NCI-H1105 treated with DMSO at 0.1 percent for 48 hours (cell line): ENCODE measurements around the gene FANCE.
"Not testable (repeated sequence)": the region's sequence is repeated elsewhere in the genome, so short reads cannot be mapped to it uniquely, and the experiment has no call there.

Experiments
- DNase-seq: peaks from one replicate; lab custom pipeline; 2025; lab: John Stamatoyannopoulos, UW

FANCE gene

DNA sequence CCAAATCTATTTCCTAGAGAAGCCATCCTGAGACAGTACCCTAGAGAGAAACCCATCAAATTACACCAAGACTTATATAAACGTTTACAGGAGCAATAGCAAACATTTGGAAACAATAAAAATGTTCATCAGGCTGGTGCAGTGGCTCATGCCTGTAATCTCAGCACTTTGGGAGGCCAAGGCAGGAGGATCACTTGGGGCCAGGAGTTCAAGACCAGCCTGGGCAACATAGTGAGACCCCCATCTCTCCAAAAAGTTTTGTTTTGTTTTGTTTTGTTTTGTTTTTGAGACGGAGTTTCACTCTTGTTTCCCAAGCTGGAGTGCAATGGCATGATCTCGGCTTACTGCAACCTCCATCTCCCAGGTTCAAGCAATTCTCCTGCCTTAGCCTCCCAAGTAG lies 19.4 kb upstream of the FANCE start:
- not testable (repeated sequence) for DNase-seq

DNA sequence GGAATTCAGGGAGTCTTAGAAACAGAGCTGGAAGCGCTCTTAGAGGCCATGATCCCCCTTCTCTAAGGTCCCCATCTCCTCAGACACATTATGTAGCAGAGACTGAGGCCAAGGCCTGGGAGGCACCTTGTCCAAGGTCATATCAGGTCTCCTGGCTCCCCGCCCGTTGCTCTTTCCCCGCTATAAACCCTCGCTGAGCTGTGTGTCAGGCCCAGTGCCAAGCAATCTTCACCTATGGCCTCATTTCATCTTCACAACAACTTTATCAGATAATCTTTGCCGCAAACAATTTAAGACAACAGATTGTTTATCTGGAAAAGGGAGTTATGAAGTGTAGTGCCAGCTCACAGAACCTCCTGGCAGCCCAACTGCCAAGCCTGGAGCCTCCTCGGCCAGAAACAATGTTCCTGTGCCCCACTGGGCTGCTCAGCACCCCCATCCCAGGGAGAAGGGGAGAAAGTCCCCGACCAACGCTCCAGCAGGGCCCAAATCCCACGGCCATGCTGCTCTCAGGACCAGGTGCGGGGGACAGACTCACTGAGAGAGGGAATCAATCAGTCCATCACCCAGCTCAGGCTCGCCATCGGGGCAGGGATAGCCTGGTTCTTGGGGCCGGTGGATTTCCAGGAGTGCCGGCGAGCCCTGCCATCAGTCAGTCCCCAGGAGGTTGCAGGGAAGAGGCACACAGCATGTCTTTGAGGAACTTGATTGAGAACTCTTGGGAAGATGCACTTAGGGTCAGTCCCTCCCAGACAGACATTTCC lies 16.9 kb upstream of the FANCE start:
- peak; percentile 38 for DNase-seq

DNA sequence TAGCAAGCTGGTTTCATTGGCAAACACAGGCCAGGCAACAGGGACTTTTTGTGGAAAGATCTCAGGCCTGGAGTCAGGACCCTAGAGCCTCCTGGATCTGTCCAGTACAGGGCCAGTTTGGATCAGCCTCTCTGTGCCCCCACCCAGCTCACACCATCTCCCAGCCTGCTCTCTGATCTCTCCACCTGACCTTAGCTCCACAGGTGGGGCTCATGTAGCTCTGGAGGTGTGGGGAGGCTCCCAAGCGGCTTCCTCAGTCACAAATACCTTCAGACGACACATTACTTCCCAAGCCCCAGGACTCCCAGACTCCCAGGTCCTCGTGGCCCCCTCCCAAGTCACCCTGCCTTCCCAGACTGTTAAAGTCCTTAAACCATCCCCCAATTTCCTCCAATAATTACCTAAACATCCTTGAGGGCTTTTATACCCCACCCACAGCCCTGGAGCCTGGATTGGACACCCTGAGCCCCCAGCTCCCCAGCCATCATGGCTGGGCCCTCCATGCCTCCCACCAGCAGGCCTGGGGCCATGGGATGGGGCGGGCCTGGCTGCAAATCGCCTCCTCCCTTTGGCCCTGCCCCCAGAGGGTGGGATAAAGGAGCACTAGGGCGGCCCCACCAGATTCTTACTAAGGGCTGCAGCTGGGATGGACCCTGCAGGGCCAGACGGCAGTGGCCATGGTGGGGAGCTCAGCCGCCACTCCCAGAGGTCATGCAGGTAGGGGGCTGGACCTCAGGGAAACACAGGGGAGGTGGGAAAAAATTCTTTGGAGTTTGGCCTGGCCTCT lies 15.9 kb upstream of the FANCE start:
- DNase-seq, result no peak

DNA sequence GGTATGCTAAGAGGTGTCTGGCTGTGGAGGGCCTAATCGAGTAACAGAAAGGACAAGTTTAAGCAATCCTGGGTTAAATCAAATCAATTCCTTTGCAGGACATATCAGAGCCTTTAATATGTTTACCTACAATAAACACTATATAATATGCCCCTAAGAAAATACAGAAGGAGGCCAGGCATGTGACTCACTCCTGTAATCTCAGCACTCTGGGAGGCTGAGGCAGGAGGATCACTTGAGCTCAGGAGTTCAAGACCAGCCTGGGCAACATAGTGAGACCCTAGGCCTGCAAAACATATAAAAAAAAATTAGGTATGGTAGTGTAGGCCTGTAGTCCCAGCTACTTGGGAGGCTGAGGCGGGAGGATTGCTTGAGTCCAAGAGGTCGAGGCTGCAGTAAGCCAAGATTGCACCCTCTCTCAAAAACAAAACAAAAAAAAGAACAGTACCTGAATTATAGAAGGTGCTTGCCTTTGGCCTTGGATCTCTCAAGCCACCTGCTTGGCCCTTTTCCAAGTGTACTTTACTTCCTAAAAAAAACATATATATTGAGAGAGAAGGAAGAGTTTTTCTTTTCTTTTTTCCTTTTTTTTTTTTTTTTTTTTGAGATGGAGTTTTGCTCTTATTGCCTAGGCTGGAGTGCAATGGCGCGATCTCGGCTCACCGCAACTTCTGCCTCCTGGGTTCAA lies 13.6 kb upstream of the FANCE start:
- not testable (repeated sequence) for DNase-seq

DNA sequence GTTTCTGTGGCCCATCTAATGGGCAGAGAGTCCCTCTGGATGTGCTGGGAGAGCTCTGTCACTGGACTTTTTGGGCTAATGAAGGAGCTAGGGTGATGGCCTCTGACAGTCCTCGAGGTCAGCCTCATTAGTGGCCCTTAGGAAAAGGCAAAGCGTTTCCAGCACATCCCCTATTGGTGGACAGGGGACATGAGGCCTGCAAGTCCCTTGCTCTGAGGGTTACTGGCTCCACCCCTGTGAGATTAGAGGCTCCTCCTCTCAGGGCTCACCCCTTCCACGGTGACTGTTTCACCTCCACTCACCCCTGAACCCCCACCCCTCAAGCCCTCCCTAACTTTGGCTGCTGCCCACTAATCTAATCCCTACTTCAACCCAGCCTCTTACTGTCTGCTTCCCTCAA lies 12.8 kb upstream of the FANCE start:
- DNase-seq, result no peak

DNA sequence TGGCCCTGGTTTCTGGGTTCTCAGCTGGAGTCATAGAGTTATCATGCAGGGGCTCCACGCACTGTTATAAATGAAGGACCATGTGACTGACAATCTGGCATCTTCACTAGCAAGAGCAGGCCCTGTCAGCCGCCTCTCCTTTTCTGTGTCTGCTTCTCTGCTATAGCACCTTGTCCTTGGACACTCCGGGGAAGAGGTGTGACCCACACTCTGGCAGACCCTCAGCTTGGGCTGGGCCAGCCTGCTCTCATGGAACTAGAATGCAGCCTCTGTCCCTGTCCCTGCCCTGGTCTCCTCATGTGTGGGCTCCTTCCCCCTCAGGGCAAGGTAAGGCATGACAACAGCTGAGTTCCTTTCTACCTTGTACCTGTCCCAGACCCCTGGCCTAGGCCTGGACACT lies 10.9 kb upstream of the FANCE start:
- DNase-seq, result no peak

DNA sequence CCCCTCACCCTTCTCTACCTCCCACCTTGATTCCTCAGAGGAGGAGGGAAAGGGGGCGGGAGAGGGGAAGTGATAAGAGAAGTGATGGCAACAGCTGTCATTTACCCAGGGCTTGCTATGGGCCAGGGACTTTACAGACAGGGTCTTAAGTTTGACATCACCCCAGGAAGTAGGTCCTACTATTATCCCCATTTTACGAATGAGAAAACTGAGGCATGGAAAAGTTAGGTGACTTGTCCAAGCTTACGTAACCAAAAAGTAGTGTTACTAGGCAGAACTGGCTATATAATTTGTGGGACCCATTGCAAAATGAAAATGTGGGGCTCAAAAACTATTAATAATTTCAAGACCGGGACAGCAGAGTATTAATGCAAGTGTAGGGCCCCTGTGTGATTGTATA lies 10.5 kb upstream of the FANCE start:
- no peak for DNase-seq

DNA sequence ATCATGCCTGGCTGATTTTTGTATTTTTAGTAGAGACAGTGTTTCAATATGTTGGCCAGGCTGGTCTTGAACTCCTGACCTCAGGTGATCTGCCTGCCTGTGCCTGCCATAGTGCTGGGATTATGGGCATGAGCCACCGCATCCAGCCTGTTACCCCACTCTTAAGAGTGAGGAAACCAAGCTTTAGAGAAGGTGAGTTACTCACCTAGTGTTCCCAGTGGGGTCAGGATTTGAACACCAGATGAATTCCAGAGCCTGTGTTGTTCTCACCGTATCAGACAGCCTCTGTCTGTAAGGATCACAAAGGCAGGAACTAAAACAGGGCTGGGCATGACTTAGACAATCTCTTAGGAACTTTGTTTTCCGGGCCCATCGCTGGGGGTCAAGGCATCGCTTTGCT lies 9.4 kb upstream of the FANCE start:
- no peak for DNase-seq

DNA sequence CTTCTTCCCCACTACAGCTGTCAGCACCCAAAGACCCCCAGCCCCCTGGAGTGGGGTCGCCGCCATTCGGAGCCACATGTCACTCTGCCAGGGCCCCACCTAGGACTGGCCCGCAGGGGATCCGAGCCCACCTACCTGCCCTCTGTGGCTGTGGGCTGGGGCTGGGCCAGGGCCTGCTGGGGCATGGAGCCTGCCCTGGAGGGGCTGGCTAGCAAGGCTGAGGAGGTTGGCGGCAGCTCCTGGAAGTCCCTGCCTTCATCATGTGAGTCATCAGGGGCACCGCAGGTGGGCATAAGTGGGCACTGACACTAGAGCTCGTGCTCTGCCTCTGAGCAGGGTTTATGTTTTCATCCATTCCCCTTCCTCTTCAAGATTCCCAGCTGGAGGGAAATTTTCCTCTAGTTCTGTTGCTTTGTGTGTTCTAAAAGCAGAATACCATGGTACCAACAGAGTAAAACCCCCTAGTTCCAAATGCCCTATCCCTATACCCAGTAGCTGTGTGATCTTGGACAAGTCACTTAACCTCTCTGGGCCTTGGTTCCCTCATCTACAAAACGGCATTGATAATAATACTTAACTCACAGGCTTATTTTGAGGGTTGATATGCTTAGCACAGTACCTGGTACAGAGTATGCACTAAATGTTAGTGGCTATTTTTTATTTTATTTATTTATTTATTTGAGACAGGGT lies 8.7 kb upstream of the FANCE start:
- no peak for DNase-seq

DNA sequence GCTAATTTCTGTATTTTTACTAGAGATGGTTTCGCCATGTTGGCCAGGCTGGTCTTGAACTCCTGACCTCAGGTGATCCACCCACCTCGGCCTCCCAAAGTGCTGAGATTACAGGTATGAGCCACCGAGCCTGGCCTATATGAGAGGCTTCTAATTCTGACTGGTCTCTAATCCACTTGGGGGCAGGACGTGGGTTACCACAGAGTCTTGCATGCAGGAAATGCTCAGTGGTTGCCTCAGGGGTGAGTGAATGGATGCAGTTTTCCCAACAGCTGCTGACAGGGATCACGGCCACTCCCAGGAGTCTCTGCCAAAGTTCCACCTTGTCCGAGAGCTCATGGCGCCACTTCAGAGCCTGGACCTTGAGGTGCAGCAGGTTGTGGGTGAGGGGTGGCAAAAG lies 6.4 kb upstream of the FANCE start:
- no peak for DNase-seq

DNA sequence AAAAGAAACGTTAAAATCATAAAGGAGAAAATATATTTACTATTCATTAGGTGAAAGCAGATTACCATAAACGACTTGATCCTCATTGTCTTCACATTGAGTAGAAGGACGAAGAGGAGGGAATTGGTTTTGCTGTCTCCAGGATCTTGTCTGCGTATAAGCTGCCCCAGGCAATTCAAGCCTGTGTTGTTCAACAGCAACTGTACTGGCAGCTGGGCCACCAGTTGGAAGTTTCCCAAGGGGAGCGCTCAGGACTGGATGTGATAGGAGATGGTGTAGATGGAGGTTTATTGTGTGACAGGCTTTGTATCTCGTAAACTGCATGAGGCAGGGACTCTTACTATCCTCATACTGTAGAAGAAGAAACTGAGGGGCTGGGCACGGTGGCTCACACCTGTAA lies 3.9 kb upstream of the FANCE start:
- no peak for DNase-seq

DNA sequence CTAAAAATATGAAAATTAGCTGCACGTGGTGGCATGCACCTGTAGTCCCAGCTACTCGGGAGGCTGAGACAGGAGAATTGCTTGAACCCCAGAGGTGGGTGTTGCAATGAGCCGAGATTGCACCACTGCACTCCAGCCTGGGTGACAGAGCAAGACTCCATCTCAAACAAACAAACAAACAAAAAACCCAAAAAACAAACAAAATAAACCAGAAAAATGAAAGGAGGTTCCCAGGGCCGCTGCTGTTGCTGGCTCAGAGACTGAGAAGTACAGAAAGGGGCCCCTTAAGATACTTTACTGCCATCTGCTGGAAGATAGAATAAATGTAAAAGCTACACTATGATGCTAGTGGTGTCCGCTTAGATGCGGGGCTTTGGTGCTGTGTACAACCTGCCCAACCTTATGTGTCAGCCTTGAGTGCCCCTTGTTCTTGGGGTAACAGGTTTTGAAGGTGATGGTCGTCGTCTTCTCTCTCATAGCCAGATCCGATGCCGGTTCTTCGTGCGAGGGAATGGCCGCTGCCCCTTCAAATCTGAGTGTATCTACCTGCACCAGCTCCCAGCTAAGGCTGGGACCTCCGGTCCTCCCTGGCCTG lies 2.8 kb upstream of the FANCE start:
- DNase-seq, result peak; percentile 84

DNA sequence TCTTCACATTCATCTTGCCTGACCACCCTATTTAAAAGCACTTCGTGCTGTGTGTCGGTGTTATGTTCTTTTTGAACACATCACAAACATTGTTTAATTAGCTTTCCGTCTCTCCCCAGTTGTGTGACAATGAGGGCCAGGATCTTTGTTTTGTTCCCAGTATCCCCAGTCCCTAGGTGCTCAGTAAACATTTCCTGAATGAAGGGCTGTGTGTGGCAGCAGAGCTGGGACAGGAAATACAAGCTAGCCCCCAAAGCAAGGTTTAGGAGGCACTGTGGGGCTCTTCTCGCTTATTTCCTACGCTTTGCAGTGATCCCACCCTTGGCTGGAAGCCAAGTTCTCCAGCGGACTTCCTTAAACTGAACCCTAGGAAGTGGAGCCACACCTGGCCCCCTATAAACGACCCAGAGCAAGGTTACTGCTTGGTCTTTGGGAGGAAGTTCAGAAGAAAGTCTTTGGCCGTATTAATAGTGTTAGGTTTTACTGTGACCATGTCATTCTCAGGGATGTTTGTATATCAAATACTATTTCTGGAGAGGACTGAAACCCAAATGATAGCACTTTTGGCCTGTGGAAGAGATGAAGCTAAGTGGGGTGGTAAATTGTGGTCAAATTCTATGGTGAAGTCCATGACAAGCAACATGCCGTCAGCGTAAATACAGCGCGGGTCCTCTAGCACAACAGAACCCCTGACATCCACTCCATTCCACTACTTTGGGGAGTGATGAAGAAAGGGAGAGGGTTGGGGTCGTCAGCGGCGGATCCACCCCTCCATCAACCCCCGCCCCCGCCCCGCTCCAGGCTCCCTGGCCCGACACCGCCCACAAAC lies 570 bp upstream of the FANCE start:
- DNase-seq, result no peak

DNA sequence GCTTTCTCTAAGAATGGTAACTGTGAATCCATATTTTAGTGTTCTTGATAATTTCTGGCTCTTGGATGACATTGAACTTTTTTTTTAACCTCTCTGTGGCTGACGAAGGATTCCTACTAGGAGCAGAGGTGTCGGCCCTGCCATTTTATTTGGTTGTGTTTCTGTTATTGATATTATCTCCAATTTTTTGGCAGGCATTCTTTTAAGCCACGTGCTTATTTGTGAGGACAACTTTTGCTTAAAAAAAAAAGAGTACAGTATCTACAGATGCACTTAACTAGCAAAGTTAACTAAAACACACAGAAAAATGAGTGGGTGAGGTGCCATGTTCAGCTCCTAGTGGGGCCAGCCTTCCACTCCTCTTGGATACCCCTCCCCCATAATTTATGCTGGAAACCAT lies 1.1 kb downstream of the FANCE start:
- DNase-seq, result peak; percentile 7

DNA sequence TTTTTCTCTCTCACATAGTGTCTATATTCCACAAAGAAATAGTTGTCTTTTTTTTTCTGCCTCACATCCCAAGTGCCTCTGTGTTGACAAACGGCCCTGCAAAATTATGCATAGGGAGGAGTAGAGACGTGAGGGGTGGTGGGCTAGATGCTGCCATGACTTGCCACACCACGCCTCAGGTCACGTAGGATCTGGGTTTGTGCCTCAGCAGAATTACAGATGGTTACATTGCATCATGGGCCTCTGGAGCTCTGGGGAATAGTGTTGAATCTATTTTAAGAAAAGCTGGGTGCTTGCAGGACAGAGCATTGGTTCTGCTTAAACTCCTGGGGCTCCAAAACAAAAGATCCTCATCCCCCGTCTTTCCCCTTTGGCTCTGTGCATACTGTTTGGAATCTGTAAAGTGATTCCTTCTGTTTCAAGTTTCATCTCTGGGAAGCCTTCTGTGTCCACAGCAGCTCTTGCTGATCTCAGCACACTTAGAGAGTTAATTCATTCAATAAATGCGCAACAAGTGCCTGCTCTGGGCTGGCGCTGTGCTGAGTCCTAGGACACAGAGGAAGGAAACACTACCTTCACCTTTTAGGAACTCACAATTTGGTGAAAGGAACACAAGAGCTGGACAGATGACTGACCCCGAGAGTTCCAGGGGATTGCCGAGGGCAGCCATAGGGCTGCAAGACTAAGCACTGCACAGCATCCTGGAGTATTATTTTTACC lies 2.4 kb downstream of the FANCE start:
- DNase-seq, result no peak

DNA sequence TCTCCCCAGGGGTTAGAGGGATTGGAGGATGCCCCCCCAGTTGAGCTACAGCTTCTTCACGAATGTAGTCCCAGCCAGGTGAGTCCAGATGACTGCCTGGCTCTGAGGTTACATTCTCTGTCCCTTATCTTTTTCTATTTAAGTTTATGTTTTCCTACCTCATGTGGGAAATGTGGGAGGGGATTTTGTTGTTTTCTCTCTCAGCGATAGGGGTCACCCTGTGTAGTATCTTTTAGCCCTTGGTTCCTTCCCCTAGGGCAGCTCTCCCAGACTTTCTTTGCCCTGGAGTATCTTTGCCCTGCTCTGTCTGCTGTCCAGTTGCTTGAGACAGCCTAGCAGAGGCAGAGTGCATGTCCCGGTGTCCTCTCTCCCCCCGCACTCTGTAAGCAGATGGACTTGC lies 5.8 kb downstream of the FANCE start:
- no peak for DNase-seq

DNA sequence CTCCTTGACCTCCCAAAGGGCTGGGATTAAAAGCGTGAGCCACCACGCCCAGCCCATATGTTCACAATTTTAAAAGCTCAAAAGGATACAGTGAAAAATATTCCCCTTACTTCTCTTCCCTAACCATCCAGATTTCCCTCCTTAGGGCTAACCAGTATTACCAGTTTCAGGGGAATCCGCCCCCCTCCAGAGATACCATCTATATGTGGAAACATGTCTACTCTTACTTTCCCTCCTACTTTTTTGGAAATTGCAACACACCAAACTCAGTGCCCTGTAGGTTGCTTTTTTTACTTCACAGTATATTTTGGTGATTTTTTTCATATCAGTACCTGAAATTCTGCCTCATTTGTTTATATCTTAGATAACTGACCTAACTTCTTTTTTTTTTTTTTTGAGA lies 9.1 kb downstream of the FANCE start:
- no peak for DNase-seq

DNA sequence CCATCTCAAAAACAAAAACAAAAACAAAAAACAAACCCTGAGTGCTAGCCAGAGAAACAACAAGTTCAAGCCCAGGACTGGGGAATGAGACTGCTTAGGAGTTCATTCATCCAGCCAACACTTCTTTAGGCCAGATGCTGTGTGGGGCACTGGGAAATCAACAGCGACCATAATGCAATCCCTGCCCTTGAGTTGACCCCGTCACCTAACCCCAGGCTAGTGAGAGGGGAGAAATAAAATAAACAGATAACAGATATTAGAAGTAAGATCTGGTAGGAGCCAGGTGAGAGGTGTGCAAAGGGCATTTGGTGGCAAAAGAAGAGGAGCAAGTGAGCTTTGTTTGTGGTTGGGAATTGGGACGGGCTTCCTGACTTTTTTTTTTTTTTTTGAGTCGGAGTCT lies 11.2 kb downstream of the FANCE start:
- no peak for DNase-seq

DNA sequence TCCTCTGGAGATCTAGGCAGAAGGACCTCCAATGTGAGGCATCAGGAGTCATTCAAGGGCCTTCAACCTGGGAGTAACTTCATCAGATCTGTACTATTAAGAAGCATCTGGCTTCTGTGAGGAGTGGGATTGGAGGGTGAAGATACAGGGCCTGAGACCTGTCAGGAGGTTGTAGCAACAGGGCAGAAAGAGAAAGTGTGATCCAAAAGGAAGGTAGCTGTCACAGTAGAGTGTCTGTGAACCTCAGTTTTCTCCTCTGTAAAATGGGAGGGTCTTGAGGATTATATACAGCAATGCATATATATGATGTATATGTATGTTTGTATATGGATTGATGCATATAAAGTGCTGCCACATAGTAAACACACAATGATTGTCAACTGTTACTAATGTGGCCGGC lies 13.5 kb downstream of the FANCE start:
- DNase-seq, result no peak

DNA sequence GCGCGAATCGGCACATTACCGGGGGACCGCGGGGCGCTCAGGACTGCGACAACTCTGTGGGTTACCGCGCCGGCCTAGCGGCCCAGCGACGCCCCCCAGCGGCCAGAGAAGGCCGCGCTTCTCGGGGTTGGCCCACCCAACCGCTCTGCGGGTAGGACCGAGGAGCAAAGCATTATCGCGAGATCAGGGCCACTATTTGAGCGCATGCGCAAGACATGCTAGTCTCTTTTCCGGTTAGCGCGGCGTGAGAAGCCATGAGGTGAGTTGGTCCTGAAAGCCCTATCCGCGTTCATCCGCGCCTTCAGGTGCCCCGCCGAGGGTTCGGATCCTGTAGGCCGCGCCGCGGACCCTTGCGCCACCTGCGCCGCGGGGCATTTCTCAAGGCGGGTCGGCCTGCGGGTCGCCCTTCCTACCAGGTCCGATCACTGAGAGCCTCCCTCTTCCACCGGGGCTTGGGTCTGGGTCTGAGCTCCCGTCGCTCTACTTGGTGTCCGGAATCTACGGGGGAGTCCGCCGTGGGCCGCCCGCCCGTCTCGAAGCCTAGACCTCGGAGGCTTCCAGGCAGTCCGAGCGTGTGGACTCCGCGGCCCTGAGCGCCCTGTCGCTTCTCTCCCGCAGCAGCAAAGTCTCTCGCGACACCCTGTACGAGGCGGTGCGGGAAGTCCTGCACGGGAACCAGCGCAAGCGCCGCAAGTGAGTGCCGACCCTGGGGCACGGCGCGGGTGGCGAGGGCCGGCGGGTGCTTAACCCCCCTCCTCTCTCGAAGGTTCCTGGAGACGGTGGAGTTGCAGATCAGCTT lies 16.2 kb downstream of the FANCE start, which contains the start of gene RPL10A:
RPL10A (plus strand) TSS at position 221 of the 799 bp plus-strand sequence; CDS start at position 255, 34 bp downstream.
- DNase-seq, result peak; percentile 97
